Raji (cell line): ENCODE measurements around the gene IHH.

ENCODE experiments used
- POLR2A ChIP-seq: IDR thresholded peaks from 2 replicates; pipeline ENCODE4 v1.6.1; 2011; ENCODE audit warnings: low read depth, low read length, control low read depth; ENCODE audit not compliant: insufficient read depth

The IHH gene

GRCh38 chr2:219057709-219058540 is 2.8 kb downstream of the IHH start:
- no peak for TF ChIP-seq POLR2A

- TF ChIP-seq POLR2A: no peak
Observed at GRCh38 chr2:219056896-219057708, 3.6 kb downstream of the IHH start.

DNA sequence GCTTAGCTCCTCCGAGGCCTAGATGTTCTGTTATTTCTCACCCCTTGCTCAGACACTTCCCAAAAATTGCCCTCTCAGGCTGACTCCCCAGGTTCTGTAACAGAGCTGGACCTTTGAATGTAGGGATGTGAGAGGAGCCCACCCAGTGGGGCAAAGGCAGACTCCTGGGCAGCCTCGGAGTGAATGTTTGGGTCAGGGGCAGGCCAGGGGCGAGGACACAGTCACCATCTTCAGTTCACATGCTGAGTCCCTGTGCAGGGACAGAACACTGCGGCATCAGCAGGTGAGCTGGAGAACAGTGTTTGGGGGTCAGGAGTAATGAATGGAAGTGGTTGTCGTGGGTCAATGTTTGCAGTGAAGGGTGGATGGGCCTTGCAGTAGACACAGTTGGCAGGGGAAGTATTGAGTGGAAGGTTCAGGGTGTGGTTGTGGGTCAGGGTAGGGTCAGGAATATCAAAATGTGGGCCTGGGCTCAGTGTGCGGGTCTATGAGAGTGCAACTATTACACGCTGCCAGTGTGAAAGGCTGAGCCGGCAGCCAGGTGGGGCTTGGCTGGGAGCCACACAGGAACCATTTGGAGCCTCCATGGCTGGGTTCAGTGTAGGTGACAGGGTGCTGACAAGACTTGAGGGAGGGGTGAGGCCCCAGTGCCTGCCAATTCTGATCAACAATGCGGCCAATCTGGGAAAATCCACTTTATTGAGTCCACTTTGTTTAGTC is 4.4 kb downstream of the IHH start:
- no peak for TF ChIP-seq POLR2A

DNA sequence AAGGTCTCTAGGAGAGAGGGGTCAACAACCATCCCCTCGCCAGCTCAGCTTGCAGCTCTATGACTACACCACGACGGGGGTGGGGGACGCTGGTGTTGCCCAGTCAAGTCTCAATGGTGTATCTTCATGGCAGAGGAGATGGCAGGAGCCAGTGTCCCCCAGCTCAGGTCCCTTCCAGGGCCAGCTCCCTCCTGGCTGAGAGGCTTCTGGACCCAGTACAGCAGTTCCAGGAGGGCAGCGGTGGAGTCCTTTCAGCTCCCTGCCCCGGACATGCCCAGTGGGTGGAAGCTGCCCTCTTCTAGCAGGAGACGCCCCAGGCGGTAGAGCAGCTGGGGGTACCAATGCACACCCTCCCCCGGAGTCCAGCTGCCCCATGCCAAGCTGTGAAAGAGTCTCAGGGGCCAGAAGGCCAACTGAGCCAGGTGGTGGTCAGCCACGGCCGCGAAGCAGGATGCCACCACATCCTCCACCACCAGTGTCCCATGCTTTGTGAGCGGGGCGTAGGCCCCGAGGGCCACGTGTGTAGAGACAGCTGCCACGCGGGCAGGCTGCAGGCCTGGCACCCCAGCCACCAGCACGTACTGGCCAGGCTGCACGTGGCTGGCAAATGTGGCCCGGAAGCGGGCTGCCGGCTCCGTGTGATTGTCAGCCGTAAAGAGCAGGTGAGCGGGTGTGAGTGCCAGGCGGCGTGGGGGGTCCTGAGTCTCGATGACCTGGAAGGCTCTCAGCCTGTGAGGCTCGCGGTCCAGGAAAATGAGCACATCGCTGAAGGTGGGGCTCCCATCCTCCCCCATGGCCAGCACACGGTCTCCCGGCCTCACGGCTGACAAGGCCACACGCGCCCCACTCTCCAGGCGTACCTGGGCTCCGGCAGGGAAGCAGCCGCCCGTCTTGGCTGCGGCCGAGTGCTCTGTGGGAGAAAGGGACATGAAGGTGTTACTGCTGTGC is 5.5 kb downstream of the IHH start:
- no peak for TF ChIP-seq POLR2A

- no peak for TF ChIP-seq POLR2A
Observed at GRCh38 chr2:219049282-219049681, 11.4 kb downstream of the IHH start.

DNA sequence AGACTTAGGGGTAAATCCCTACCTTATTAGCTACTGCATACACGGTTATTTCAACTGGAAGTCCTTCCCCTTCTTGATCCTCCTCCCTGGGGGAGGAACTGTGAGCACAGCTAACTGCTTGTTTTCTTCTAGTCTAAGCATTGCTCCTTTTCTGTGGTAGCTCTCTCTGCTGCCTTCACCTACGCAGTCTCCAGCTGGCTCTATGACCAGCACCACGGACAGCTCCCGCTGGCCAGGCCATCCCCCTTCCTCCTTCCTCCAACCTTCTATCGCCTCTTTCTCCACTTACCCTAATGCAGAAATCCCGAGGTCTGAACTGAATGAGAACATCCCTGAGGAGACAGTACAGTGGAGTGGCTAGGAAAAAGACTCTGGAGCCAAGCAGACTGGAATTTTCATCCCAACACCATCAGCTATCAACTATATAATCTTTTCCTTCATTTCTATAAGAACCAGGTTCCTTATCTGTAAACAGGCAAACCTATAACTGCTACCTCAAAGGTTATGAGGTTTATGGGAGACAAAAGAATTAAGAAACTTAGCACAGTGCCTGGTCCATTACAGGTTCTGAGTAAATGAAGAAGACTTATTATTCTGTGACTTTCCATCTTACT is 14.7 kb downstream of the IHH start:
- TF ChIP-seq POLR2A: no peak

DNA sequence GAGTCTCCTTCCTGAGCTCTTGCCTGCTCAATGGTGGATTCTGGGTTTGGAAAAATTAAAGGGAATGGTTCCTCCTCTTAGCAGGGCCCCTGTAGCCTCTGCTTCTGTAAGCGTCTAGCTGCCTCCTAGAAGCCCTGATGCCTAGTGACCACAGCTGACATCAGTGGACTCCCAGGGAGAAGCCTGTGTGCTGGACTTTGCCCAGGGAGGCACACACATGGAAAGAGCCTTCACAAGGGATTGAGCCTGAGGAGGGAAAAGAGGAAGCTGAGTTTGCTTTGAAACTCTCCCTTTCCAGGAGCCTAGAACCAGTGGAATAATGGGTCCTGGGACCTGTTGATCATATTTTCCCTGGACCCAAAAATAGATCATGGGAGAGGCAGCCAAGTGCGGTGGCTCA is 18.0 kb downstream of the IHH start:
- TF ChIP-seq POLR2A: no peak

DNA sequence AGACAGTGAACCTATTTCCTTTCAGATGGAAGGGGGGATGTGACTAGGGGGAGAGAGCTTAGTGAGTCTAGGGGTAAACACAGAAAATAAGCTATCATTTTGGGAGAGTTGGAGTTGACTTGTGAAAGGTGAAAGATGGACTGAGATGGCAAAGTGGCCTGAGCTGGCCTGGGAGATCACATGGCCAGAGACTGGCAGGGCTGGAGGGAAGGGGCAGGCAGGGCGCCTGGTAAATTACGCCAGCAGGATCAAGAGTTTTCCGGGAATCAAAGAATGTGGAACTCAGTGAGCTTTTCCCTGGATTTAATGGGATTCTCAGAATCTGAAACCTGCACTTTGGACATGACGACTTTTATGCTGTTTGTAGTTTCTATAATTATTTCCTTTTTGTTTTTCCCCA is 18.6 kb downstream of the IHH start:
- TF ChIP-seq POLR2A: no peak

- TF ChIP-seq POLR2A: no peak
Observed at GRCh38 chr2:219041252-219041651, 19.5 kb downstream of the IHH start, which contains the start of gene CFAP65. Gene CFAP65 (minus strand): TSS chr2:219041516. CDS start chr2:219039048, 2,468 bp downstream.

DNA sequence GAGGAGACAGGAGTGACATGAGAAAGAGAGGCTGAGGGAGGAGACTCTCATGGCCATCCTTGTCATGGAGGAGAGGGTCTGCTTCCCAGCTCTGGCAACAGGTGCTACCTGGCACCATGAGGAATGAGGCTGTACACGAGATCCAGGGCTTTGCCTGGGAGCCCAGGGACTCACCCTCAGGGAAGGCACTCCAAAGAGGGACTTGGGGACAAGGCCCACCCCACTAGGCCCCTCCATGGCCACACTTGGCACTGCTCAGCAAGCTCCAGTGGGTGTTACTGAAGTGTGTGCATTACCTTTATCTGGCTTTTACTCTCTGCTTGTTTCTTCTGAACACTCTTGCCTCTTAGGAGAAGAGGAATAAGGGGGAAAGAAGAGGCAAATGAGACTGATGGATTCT is 22.1 kb downstream of the IHH start:
- no peak for TF ChIP-seq POLR2A

- TF ChIP-seq POLR2A: no peak
Observed at GRCh38 chr2:219037783-219038499, 22.8 kb downstream of the IHH start.

- no peak for TF ChIP-seq POLR2A
Observed at GRCh38 chr2:219035942-219036341, 24.8 kb downstream of the IHH start.

DNA sequence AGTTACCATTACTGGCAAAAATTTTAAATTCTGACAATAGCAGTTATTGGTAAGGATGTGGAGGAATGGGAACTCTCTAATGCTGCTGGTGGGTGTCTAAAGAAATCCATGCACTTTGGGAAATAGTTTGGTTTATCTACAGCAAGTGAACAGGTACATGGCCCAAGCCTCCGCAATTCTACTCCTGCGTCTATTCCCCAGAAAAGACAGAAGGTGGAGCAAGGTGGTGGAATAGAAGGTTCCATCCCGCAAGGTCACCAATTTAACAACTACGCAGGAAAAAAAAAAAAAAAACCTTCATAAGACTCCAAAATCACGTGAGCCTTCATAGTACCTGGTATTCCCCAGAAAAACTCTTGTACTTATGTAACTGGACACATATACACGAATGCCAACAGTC is 25.9 kb downstream of the IHH start:
- TF ChIP-seq POLR2A: no peak
